ENCODE data around the gene STK39.

The STK39 gene

GRCh38 chr2:168171059-168171762, 76.2 kb downstream of the STK39 start:
- no peak for DNase-seq (ENCODE audit: low read depth)
- TF ChIP-seq, protein P1, sequence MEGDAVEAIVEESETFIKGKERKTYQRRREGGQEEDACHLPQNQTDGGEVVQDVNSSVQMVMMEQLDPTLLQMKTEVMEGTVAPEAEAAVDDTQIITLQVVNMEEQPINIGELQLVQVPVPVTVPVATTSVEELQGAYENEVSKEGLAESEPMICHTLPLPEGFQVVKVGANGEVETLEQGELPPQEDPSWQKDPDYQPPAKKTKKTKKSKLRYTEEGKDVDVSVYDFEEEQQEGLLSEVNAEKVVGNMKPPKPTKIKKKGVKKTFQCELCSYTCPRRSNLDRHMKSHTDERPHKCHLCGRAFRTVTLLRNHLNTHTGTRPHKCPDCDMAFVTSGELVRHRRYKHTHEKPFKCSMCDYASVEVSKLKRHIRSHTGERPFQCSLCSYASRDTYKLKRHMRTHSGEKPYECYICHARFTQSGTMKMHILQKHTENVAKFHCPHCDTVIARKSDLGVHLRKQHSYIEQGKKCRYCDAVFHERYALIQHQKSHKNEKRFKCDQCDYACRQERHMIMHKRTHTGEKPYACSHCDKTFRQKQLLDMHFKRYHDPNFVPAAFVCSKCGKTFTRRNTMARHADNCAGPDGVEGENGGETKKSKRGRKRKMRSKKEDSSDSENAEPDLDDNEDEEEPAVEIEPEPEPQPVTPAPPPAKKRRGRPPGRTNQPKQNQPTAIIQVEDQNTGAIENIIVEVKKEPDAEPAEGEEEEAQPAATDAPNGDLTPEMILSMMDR (IDR thresholded peaks at IDR 0.05; ENCODE audit: low read length, missing control alignments): no peak
- no peak overlapping the region for H3K4me3 ChIP-seq (replicated peaks; ENCODE audit: low read depth, low read length)

GRCh38 chr2:168169097-168169745, 78.2 kb downstream of the STK39 start:
- TF ChIP-seq, protein P1 (IDR thresholded peaks at IDR 0.05; ENCODE audit: low read length, missing control alignments): no peak
- H3K4me3 ChIP-seq (replicated peaks; ENCODE audit: low read depth, low read length): no peak overlapping the region
- peak; percentile 23 for DNase-seq (ENCODE audit: low read depth)

DNA sequence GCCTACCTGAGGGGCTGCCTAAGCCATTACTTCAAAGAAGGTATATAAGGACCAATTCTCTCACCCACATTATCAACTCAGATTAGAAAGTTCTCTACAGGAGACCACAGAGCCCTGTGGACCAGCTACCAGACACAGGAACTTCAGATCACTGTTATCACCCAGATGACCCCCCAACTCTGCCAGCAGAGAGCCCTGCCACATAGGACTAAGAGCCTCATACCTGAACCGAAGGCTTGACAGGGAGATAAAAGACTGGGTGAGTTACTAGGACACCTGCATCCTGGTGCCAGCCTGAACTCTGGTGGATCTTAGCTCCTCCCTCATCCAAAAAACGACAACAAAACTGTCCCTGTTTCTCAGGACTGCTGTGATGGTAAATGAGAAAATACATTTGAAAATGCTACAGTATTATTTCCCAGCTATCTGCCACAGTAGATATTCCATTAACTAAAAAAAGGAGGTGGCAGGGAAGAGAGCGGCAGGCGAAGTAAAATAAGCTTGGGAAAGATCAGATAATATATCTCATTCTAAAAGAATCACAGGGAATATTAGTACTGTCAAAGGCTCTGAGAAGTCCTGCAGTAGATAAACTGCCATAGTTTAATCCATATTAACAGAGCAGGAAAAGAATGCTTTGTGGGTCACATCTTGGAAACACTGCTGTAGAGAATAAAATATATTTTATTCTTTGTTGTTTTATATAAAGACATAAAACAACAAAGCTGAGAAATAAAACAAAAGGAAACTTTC, 79.7 kb downstream of the STK39 start:
- TF ChIP-seq, protein P1 (IDR thresholded peaks at IDR 0.05; ENCODE audit: low read length, missing control alignments): no peak
- no peak overlapping the region for H3K4me3 ChIP-seq (replicated peaks; ENCODE audit: low read depth, low read length)
- DNase-seq (ENCODE audit: low read depth): no peak

GRCh38 chr2:168166902-168167510, 80.4 kb downstream of the STK39 start:
- H3K4me3 ChIP-seq (replicated peaks; ENCODE audit: low read depth, low read length): no peak overlapping the region
- TF ChIP-seq, protein P1 (IDR thresholded peaks at IDR 0.05; ENCODE audit: low read length, missing control alignments): no peak
- DNase-seq (ENCODE audit: low read depth): peak; percentile 22

DNA sequence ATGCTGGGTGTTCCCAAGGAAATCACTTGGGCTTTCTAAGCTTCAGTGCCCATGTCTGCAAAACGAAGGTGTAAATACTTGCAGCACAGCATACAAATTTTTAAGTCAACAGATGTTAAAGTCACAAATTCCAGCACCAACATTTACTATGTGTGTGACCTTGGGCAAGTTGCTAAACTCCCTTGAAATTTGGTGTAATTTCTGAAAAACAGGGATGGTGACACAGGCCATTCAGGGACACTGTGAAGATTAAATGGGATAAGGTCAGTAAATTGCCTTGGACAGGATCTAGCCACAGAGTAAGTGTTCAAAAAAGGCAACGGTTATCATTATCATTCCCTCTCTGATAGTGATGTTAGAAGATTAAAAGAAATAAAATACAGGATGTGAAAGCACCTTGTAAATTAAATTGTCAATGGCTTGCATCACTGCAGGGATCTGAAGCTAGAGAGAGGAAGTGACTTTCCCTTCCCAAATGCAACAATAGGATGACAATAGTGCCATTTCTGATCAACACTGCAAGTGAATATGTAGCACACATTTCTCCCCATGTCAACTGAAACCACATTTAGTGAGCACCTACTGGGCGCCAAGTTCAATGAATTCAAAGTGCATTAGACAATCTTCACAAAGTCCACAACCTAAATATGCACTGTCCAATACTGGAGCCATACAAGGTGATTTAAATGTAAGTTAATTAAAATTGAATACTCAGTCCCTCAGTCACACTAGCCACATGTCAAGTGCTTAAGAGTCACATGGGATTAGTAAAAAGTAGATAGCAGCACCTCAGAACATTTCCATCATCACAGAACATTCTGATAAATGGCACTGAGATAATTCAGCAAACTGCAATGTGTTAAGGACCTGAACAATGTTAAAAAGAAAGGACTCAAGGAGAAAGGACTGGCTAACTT, 81.2 kb downstream of the STK39 start:
- no peak overlapping the region for H3K4me3 ChIP-seq (replicated peaks; ENCODE audit: low read depth, low read length)
- TF ChIP-seq, protein P1 (IDR thresholded peaks at IDR 0.05; ENCODE audit: low read length, missing control alignments): no peak
- no peak for DNase-seq (ENCODE audit: low read depth)

- H3K4me3 ChIP-seq (replicated peaks; ENCODE audit: low read depth, low read length): no peak overlapping the region
- TF ChIP-seq, protein P1 (IDR thresholded peaks at IDR 0.05; ENCODE audit: low read length, missing control alignments): no peak
- DNase-seq (ENCODE audit: low read depth): peak; percentile 23
Measured at GRCh38 chr2:168165397-168165796, 82.0 kb downstream of the STK39 start.
